Thyroid gland (tissue), 4 donors: ENCODE measurements around the gene ADCK1.

Experiments used
- CTCF ChIP-seq, 6 experiments: fragments of 200-600 bp in 3 of 6; fragments of 450-650 bp in 3 of 6; sonication (generic) in 3 of 6; IDR thresholded peaks; one replicate each; pipeline ENCODE4 v1.5.1; 2016 to 2019; ENCODE audit warnings: antibody characterized with exemption in 6 of 6, mild to moderate bottlenecking in 2 of 6, inconsistent platforms in 1 of 6, moderate library complexity in 1 of 6
- POLR2A ChIP-seq, 2 donors: fragments of 450-650 bp; IDR thresholded peaks; one replicate each; pipeline ENCODE4 v1.6.1; 2017; ENCODE audit warnings: antibody characterized with exemption in 2 of 2, mild to moderate bottlenecking in 2 of 2, moderate library complexity in 1 of 2

- TF ChIP-seq POLR2A (IDR thresholded peaks at IDR 0.05) (no peak), CTCF (IDR thresholded peaks at IDR 0.05) (no peak)
Observed at GRCh38 chr14:77864085-77864484, 64.2 kb downstream of the ADCK1 start.
